Gastrocnemius medialis (tissue), 4 donors: ENCODE data around the gene SORBS2.
A peak's percentile ranks its signal among the peaks of the same experiment; 100 is the strongest.

Experiments
- POLR2A ChIP-seq, 2 donors: fragments of 450-650 bp; IDR thresholded peaks; one replicate each; pipeline ENCODE4 v1.6.1; 2017; ENCODE audit warnings: antibody characterized with exemption in 2 of 2, mild to moderate bottlenecking in 2 of 2, moderate library complexity in 2 of 2
- TF ChIP-seq, protein P1 (sequence below), 5 experiments: fragments of 450-650 bp in 3 of 5; fragments of 200-600 bp in 2 of 5; sonication (generic) in 2 of 5; IDR thresholded peaks in 4 of 5; conservative IDR thresholded peaks in 1 of 5; 1 replicate in 4 of 5; 2 replicates in 1 of 5; pipeline ENCODE4 v1.5.1; 2016 to 2019; ENCODE audit warnings: antibody characterized with exemption in 5 of 5, mild to moderate bottlenecking in 3 of 5, moderate library complexity in 3 of 5

DNA sequence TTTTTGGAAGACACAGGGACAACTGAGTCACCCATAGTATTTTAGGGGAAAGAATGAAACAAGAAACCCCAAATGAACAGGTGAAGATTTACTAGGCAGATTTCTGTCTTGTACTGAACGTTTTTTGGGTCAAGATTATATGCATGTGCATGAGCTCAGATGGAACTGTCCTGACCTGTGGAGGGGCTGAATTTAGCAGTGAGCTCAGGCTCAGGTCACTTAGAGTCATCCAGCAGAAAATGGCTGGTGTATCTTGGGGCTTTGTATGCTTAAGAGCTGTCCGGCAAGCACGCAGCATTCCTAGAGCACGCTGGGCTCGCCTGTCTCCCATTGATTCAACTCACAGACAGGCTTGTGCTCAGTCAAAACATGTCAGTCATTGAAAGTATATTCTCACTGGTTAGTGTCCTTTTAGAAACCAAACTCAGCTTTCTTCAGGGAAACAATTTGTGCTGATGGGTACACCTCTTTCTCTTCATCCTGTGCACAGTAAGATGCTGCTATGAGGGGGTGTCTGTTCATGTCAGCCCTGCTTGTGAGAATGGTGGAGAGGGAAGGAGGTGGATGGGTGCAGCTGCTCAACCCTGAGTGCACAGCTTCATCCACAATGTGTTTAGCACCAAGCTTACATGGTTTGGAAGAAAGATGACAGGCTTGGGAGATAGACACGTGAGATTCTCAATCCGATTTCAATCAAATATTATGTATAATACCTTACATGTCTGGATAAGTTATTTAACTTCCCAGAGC lies 229.2 kb downstream of the SORBS2 start:
- TF ChIP-seq, protein P1, sequence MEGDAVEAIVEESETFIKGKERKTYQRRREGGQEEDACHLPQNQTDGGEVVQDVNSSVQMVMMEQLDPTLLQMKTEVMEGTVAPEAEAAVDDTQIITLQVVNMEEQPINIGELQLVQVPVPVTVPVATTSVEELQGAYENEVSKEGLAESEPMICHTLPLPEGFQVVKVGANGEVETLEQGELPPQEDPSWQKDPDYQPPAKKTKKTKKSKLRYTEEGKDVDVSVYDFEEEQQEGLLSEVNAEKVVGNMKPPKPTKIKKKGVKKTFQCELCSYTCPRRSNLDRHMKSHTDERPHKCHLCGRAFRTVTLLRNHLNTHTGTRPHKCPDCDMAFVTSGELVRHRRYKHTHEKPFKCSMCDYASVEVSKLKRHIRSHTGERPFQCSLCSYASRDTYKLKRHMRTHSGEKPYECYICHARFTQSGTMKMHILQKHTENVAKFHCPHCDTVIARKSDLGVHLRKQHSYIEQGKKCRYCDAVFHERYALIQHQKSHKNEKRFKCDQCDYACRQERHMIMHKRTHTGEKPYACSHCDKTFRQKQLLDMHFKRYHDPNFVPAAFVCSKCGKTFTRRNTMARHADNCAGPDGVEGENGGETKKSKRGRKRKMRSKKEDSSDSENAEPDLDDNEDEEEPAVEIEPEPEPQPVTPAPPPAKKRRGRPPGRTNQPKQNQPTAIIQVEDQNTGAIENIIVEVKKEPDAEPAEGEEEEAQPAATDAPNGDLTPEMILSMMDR (IDR thresholded peaks at IDR 0.05 in 4 of 5, conservative IDR thresholded peaks at IDR 0.05 in 1 of 5) = no peak
- TF ChIP-seq POLR2A (IDR thresholded peaks at IDR 0.05) = peak in 1 of 2 donors; percentile 57
